Measurements from ENCODE around the gene EIF2B4. TPM values are rescaled to one million over a fixed set of nuclear protein-coding genes. Genes with fewer than 3 reads are reported as not detected.

The EIF2B4 gene
- total and polyA plus RNA-seq, 9 of the 15 experiments (the other 6 are each of a cell fraction or from before 2014, with no cell fraction given): 29.7 to 80.3 (median 58.9) TPM

DNA sequence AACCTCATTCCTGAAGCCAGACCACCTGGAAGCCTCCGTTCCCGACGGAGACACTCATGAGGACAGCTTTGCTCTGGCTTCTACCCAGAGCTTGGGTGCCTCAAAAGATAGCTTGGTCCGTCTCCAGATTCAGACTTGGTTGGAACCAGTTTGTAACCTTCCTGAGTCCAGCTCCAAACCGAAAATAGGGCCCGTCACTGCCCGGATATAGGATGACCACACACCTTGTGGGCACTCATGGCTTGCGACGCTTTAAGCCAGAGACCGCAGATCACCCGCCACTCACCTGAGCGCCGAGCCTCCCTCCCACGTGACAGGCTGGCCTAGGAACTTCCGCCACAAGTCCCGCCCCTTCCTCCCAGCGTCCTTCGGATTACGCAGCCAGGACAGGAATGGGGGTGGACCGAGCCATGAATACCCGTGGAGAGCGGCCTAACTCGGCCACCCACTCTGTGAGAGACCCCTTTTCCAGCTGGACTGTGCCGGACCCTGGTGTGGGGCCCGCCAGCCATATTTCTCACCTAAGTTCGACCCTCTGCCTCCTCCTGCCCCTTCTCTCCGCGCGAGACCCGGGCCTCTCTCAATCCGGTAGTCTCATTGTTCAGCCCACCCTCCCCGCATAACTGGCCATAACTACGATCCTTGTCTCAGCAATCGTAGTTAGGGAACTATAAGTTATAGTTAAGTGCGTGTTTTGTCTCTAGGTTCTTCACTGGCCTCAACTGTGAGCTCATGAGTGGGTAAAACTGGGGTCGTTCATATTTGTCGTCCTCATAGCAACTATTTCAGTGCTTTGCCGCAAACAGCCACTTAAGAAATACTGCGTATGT lies 47.2 kb downstream of the EIF2B4 start, which contains the start of gene MPV17 (continued):
- TF ChIP-seq ZNF518B (CRISPR knock-in tag; IDR thresholded peaks at IDR 0.05) (0 out of 2 replicates have a peak, but pooled peaks have one; percentile 72), RCOR1 (IDR thresholded peaks at IDR 0.05; ENCODE audit: borderline replicate concordance in 1 of 2, low read depth in 2 of 2, low read length in 2 of 2) (0 out of 4 replicates have a peak, but pooled peaks of 1 of the 2 experiments have one; percentile 18), MCM3 (IDR thresholded peaks at IDR 0.05) (no peak), BDP1 (IDR thresholded peaks at IDR 0.05; ENCODE audit: insufficient read depth, insufficient read length) (no peak), NFYB (IDR thresholded peaks at IDR 0.05; ENCODE audit: extremely low read depth, insufficient read length) (no peak), HIVEP1 (CRISPR knock-in tag; IDR thresholded peaks at IDR 0.05) (no peak), ZBTB1 (CRISPR knock-in tag; IDR thresholded peaks at IDR 0.05; ENCODE audit: borderline replicate concordance, low read depth) (peak; percentile 61; the same call in 1 of the 2 replicates), TCFL5 (CRISPR knock-in tag; conservative IDR thresholded peaks at IDR 0.05) (no peak), CTBP1 (IDR thresholded peaks at IDR 0.05; ENCODE audit: borderline replicate concordance) (peak; percentile 53; the same call in 1 of the 2 replicates), ZNF274 (IDR thresholded peaks at IDR 0.05; ENCODE audit: borderline replicate concordance, low read depth, low read length) (no peak), MTA2 (IDR thresholded peaks at IDR 0.05; ENCODE audit: low read depth) (no peak), WHSC1 (IDR thresholded peaks at IDR 0.05; ENCODE audit: low read length) (no peak), FOXM1 (IDR thresholded peaks at IDR 0.05; ENCODE audit: low read depth) (no peak), FOXM1 (CRISPR knock-in tag; IDR thresholded peaks at IDR 0.05; ENCODE audit: low read depth) (no peak), DPF2 (IDR thresholded peaks at IDR 0.05) (no peak; the same call in 1 of the 2 replicates), YY1 (IDR thresholded peaks at IDR 0.05; ENCODE audit: borderline replicate concordance in 1 of 3, control insufficient read depth in 1 of 3, extremely low read depth in 1 of 3, insufficient read depth in 3 of 3, insufficient read length in 1 of 3, insufficient replicate concordance in 2 of 3, low read depth in 1 of 3, low read length in 2 of 3) (peak in 2 of 3 experiments; percentile 56 to 84), PCBP1 (IDR thresholded peaks at IDR 0.05; ENCODE audit: low read depth, low read length, poor library complexity, severe bottlenecking) (no peak)
- TF ChIP-seq, protein P1, sequence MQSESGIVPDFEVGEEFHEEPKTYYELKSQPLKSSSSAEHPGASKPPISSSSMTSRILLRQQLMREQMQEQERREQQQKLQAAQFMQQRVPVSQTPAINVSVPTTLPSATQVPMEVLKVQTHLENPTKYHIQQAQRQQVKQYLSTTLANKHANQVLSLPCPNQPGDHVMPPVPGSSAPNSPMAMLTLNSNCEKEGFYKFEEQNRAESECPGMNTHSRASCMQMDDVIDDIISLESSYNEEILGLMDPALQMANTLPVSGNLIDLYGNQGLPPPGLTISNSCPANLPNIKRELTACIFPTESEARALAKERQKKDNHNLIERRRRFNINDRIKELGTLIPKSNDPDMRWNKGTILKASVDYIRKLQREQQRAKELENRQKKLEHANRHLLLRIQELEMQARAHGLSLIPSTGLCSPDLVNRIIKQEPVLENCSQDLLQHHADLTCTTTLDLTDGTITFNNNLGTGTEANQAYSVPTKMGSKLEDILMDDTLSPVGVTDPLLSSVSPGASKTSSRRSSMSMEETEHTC (IDR thresholded peaks at IDR 0.05): peak; percentile 70; the same call in 1 of the 2 replicates
- TF ChIP-seq, protein P2, sequence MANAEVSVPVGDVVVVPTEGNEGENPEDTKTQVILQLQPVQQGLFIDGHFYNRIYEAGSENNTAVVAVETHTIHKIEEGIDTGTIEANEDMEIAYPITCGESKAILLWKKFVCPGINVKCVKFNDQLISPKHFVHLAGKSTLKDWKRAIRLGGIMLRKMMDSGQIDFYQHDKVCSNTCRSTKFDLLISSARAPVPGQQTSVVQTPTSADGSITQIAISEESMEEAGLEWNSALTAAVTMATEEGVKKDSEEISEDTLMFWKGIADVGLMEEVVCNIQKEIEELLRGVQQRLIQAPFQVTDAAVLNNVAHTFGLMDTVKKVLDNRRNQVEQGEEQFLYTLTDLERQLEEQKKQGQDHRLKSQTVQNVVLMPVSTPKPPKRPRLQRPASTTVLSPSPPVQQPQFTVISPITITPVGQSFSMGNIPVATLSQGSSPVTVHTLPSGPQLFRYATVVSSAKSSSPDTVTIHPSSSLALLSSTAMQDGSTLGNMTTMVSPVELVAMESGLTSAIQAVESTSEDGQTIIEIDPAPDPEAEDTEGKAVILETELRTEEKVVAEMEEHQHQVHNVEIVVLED (CRISPR knock-in tag; IDR thresholded peaks at IDR 0.05): no peak
- TF ChIP-seq, protein P3, sequence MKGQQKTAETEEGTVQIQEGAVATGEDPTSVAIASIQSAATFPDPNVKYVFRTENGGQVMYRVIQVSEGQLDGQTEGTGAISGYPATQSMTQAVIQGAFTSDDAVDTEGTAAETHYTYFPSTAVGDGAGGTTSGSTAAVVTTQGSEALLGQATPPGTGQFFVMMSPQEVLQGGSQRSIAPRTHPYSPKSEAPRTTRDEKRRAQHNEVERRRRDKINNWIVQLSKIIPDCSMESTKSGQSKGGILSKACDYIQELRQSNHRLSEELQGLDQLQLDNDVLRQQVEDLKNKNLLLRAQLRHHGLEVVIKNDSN (CRISPR knock-in tag; IDR thresholded peaks at IDR 0.05): peak; percentile 98

Measured in K562 (cell line).